HS-5 (cell line): ENCODE measurements around the gene IFT122.

Experiments
- DNase-seq: peaks from one replicate; pipeline ENCODE4 v3.0.0-alpha.2; 2012; ENCODE audit warnings: low read depth

IFT122 gene

GRCh38 chr3:129441215-129441614 lies 1.2 kb downstream of the IFT122 start:
- no peak for DNase-seq

DNA sequence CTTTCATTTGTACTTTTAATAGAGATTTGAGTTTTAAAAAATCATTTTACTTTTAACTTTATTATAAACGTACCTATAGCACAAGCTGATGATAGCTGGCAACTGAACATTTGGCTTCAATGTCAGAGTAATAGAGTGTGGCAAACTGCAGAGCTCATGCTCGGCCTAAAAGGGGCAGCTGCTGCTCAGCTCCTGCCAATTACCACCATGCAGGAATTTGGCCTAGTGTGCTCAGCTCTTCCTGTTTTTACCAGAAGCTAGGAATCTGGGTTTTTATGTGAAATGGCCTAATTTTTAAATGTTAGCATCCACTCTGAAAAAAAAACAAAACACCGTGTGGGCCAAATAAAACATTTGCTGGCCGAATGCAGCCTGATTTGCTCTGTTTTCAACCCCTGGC lies 1.8 kb downstream of the IFT122 start:
- no peak for DNase-seq

GRCh38 chr3:129442486-129442885 lies 2.5 kb downstream of the IFT122 start:
- no peak for DNase-seq

- no peak for DNase-seq
Observed at GRCh38 chr3:129442947-129443346, 2.9 kb downstream of the IFT122 start.

- DNase-seq = no peak
Observed at GRCh38 chr3:129445471-129445870, 5.4 kb downstream of the IFT122 start.

DNA sequence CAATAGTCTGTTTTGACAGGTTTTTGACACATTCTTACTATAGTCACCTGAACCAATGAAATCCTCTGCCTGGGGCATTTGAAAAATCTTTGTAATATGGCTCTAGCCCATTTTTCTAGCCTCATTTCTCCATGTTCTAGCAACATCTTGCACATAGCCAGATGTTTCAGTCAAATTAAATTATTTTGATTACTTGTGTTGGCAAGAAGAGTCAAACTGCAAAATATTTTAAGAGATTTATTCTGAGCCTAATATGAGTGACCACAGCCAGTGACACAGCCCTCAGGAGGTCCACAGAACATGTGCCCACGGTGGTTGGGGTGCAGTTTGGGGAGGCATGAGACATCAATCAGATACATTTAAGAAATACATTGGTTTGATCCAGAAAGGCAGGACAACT lies 6.9 kb downstream of the IFT122 start:
- no peak for DNase-seq

- no peak for DNase-seq
Observed at GRCh38 chr3:129448186-129448895, 8.3 kb downstream of the IFT122 start.

- no peak for DNase-seq
Observed at GRCh38 chr3:129449279-129450115, 9.5 kb downstream of the IFT122 start.

- DNase-seq = no peak
Observed at GRCh38 chr3:129453732-129454131, 13.7 kb downstream of the IFT122 start.

DNA sequence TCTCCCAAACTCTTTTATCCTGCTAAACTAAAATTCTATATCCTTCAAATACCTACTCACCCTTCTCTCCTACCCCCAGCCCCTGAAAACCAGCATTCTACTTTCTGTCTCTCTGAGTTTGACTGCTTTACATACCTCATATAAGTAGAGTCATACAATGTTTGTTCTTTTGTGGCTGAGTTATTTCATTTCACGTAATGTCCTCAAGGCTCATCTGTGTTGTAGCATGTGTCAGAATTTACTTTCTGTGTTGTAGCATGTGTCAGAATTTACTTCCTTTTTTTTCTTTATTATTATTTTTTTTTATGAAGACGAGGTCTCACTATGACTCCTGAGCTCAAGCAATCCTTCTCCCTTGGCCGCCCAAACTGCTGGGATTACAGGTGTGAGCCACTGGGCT lies 20.1 kb downstream of the IFT122 start:
- DNase-seq = no peak

DNA sequence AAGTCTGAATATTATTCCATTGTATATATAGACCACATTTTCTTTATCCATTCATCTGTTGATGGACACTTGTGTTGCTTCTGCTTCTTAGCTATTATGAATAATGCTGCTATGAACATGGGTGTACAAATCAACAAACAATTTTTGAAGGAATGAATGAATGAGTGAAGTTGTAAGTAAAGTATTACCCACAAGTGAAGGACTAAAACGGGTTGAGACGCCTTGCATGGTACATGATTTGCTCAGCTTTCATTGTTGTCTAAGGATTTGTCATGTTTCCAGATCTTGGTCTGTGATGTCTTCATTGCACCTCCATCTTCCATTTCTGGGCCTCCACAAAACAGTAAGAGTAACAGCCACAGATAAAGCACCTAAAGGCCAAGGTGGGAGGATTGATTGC lies 20.5 kb downstream of the IFT122 start:
- DNase-seq = no peak

GRCh38 chr3:129461022-129461421 lies 21.0 kb downstream of the IFT122 start:
- peak; percentile 22 for DNase-seq

GRCh38 chr3:129461461-129462146 lies 21.6 kb downstream of the IFT122 start:
- DNase-seq = no peak

DNA sequence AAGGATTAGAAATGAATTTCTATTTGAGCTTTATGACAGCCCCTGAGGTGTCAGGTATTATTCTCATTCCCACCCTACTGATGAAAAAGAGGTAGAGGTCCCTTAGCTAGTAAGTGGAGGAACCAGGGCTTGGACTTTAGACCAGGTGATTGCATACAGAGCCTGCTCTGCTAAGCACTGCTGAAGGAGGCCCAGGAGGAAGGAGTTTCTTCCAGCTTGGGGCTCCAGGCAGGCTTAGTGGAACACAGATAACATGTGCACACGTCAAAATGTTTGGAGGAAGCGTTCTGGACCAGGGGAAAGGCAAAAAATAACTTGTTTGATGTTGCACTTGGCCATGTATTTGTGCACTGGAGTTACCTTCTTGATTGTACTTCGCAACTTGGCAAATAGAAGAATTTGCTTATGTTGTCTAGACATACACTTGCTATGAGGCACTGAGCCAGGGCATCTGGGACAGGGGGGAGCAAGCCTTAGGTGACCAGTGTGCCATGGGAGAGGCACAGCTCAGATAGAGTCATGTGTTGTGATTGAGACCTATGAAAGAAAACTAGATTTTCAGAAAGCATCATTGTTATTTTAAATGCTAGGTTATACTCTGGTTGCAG lies 22.4 kb downstream of the IFT122 start:
- DNase-seq = no peak

GRCh38 chr3:129463094-129463493 lies 23.1 kb downstream of the IFT122 start:
- no peak for DNase-seq

DNA sequence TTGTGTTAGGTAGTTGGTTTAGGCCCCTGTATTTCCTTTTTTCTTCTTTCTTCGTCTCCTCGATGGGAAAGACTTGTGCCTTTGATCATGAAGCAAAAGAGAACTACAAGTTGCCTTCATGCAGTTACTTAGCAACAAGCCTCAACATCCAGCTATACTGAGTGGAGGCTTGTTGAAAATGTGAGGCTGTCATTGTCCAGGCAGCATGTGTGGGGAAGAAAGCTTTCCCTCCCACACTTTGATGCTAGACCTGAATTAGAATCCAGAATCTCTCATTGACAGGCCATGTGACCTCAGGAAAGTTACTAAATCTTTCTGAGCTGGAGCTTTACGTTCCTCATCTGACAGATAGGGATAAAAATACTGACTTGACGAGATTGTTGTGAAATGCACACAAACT lies 23.7 kb downstream of the IFT122 start:
- no peak for DNase-seq

DNA sequence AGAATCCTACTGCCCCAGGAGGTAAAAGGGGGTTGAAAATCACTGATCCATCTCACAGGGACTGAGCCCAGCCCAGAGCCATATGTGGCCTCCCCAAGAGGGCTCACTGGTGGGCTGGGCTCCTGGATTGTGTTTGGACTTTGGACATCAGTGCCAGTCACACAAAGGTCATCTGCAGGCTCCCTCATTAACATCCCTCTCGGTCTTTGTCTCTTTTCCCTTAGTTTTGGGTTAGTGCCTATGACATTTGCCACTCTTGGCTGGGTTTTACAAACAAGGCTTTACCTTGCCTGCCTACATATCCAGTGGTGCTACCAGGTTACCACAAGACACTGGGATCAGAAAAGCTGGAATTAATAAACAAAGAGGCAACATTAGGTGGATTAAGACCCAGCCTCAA lies 27.9 kb downstream of the IFT122 start:
- no peak for DNase-seq

- no peak for DNase-seq
Observed at GRCh38 chr3:129469026-129469425, 29.0 kb downstream of the IFT122 start.

DNA sequence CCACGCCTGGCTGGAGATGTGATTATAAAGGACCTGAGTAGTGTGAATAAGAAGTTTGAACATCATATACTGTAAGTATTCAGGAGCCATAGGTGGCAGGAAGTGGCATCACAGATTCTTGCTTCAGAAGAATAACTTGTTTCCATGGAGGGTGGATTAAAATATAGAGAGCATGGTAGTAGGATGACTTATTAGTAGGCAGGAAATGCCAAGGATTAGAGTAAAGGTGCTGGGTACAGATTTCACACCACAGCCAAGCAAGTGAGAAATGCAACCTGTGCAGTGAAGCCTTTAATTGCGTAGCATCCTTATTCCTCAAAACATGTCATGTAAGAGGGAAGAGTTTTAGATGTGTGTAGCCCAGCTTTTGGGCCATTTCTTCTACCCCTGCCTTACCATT lies 30.8 kb downstream of the IFT122 start:
- no peak for DNase-seq

- DNase-seq = no peak
Observed at GRCh38 chr3:129473067-129473768, 33.2 kb downstream of the IFT122 start.

GRCh38 chr3:129473769-129474152 lies 33.7 kb downstream of the IFT122 start:
- no peak for DNase-seq
